BE2C (cell line): ENCODE measurements around the gene GH2.

Experiments
- DNase-seq: peaks from one replicate; pipeline ENCODE4 v3.0.0-alpha.2; 2020
- H3K27me3 ChIP-seq: fragments of 250-450 bp; sonication (Bioruptor Pico); 2 replicates; pipeline ENCODE4 v1.5.1; 2020; ENCODE audit warnings: mild to moderate bottlenecking
- H3K36me3 ChIP-seq: fragments of 250-450 bp; sonication (Bioruptor Pico); 2 replicates; pipeline ENCODE4 v1.5.1; 2020; ENCODE audit warnings: mild to moderate bottlenecking
- H3K4me1 ChIP-seq: fragments of 250-450 bp; sonication (Bioruptor Pico); 2 replicates; pipeline ENCODE4 v1.5.1; 2020
- H3K4me3 ChIP-seq: 2 replicates; pipeline ENCODE4 v1.5.1; 2011; ENCODE audit warnings: low read depth, low read length
- H3K9me3 ChIP-seq: fragments of 250-450 bp; sonication (Bioruptor Pico); 2 replicates; pipeline ENCODE4 v1.5.1; 2020
- CTCF ChIP-seq: IDR thresholded peaks from 2 replicates; pipeline ENCODE4 v1.5.1; 2012; ENCODE audit warnings: mild to moderate bottlenecking, low read depth, low read length

GH2 gene

DNA sequence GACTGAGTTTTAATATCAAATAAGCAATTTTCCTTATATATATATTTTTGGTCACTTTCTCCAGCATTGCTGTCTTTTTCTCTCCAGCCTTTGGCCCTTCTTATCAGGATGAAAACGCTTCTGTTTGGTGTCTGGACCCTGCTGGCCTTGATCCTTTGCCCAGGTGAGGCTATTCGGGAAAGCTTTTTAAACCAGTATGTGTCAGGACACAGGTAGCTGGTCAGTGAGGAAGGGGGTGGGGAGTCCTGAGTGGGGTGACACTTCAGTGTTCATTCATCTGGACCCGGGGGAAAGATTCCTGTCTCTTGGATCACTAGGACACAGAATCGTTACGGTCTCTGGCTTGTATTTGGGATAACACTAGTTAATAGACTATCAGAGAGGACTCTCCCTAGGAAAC, 27.0 kb downstream of the GH2 start:
- Histone ChIP-seq H3K4me1 (no peaks in the 10 kb centered on the region), H3K4me3 (no peak overlapping the region), H3K9me3 (no peaks in the 10 kb centered on the region), H3K27me3 (no peaks in the 10 kb centered on the region), H3K36me3 (no peaks in the 10 kb centered on the region)
- TF ChIP-seq CTCF = no peak
- DNase-seq = no peak

DNA sequence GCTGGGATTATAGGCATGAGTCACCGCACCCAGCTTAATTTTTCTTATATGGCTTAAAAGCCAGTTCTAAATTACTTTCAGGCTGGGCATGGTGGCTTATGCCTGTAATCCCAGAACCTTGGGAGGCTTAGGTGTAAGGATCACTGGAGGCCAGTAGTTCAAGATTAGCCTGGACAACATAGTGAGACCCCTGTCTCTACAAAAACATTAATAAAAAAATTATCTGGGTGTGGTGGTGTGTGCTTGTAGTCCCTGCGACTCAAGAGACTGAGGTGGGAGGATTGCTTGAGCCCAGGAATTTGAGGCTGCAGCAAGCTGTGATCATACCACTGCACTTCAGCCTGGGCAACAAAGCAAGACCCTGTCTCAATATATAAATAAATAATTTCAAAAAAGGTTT, 28.5 kb downstream of the GH2 start:
- no peaks in the 10 kb centered on the region for H3K4me1 ChIP-seq
- DNase-seq = no peak
- no peak overlapping the region for H3K4me3 ChIP-seq
- H3K9me3 ChIP-seq = no peaks in the 10 kb centered on the region
- H3K36me3 ChIP-seq = no peaks in the 10 kb centered on the region
- no peaks in the 10 kb centered on the region for H3K27me3 ChIP-seq
- TF ChIP-seq CTCF = no peak

DNA sequence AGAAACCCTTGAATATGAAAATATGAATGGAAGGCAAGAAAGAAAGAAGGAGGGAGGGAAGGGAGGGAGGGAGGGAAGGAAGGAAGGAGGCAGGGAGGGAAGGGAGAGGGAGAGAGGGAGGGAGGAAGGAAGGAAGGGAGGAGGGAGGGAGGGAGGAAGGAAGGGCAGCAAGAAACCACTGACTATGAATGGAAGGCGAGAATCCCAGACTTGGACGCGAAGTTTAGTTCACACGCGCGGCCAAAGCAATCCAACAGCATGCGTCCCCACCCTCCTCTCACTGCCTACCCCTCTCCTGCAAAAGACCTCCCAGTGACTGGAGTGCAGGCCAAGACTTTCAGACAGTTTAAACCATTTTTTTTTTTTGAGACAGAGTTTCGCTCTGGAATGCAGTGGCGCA, 31.3 kb downstream of the GH2 start:
- H3K9me3 ChIP-seq = no peaks in the 10 kb centered on the region
- DNase-seq = no peak
- TF ChIP-seq CTCF = no peak

DNA sequence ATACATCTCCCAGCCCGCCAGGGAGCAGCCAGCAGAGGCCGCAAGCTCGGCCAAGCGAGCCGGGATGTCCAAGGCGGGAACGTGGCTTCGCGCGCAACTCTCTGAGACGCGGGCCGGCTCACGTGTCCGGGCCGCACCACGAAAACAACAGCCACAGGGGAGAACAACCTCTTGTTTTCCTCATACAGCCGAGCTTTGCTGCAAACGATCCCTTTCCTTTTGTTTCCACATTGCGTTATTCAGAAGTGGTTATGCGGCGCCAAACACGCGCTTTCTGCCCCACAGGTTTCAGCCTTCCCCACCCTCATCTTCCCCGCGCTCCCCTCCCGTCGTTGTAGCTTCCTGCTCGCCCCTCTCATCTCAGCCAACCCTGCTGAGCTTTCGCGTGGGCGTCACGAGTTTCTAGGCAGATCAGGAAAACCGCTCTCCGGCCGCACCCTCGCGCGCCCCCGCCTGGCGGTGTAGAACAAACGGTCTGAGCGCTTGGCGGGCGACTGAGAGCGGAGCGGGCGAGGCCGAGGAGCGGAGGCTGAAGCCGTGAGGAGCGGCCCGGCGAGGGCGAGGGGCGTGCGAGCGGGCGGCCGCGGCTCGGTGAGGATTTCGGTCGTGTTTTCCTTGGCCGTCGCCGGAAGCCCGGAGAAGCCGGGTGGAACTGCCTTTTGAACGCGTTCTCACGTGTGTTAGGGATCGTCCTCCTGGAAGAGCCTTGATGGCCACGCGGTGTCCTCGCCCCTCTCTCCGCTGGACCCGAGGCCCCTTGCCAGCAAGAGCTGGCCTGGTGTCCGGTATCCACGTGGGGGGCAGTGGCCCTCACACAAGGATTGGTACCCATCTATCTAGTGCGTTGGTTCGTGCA, 32.7 kb downstream of the GH2 start:
- DNase-seq = no peak
- Histone ChIP-seq H3K36me3 (no peaks in the 10 kb centered on the region), H3K27me3 (no peaks in the 10 kb centered on the region), H3K4me3 (no peak overlapping the region), H3K4me1 (no peaks in the 10 kb centered on the region), H3K9me3 (no peaks in the 10 kb centered on the region)
- TF ChIP-seq CTCF = no peak

More for the DNA sequence above, 31.3 kb downstream of the GH2 start:
- Histone ChIP-seq H3K27me3 (no peaks in the 10 kb centered on the region), H3K4me3 (no peak overlapping the region), H3K4me1 (no peaks in the 10 kb centered on the region), H3K36me3 (no peaks in the 10 kb centered on the region)

DNA sequence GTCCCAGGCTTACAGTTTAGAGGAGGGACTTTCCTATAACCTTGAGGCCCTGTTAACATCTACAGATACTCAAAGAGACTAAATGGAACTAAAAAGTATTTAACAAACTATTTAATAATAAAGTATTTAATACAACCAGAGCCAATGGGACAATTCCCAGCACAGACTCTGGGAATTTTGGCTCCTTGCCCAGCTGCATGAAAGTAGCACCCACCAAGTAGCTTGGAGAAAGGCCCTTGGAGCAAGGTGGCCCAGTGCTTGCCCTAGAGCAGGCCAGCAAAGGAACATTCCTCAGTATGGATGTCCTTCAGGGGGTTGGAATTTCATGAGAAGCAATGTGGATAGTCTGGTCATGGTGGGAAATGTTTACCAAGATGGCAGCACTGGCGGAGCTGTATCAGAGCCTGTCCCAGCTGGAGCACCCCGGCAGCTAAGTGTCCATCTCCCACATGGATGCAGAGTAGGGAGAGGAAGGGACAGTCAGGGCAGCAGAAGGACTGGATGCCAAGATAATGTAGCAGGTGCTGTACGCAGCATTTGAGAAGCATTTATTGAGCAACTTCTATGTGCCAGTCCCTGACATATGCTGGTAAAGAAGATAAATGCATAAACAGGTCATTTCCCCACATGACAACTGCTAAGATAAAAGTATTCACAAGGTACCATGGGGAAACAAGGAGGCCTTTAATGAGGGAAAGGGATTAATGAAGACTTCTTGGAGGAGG, 34.1 kb downstream of the GH2 start:
- no peak overlapping the region for H3K4me3 ChIP-seq
- no peak for DNase-seq
- H3K4me1 ChIP-seq = no peaks in the 10 kb centered on the region
- no peak for TF ChIP-seq CTCF
- H3K36me3 ChIP-seq = no peaks in the 10 kb centered on the region
- no peaks in the 10 kb centered on the region for H3K27me3 ChIP-seq
- H3K9me3 ChIP-seq = no peaks in the 10 kb centered on the region

DNA sequence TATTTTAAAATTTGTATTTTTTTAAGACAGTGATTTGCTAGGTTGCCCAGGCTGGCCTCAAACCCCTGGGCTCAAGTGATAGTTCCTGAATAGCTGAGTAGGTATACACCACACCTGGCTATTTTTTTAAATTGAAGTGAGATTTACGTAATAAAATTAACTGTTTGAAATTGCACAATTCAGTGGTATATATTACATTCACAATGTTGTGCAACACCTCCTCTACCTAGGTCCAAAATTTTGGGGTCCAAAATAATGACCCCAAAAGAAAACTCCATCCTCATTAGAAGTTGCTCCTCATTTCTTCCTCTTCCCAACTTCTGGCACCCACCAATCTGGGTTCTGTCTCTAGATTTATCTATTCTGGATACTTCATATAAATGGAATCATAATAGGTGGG, 36.2 kb downstream of the GH2 start:
- Histone ChIP-seq H3K4me3 (no peak overlapping the region), H3K9me3 (no peaks in the 10 kb centered on the region), H3K4me1 (no peaks in the 10 kb centered on the region; the same call in 1 of the 2 replicates), H3K27me3 (no peaks in the 10 kb centered on the region), H3K36me3 (no peaks in the 10 kb centered on the region)
- TF ChIP-seq CTCF = no peak
- no peak for DNase-seq
